Bronchial epithelial cell (primary cell): Measurements from ENCODE around the gene ETFA. TPM values are rescaled to one million over a fixed set of nuclear protein-coding genes. Genes with fewer than 3 reads are reported as not detected.

Source experiments
- DNase-seq: peaks from one replicate; pipeline ENCODE4 v3.0.0-alpha.2; 2010; ENCODE audit warnings: low read depth
- FAIRE-seq: peaks from 2 replicates; lab custom pipeline; 2011; peaks lifted over from hg19 to GRCh38; lab: Jason Lieb, UNC
- H3K27me3 ChIP-seq: 2 replicates; pipeline ENCODE4 v1.5.1; 2011; ENCODE audit warnings: low read length; ENCODE audit not compliant: control insufficient read depth, insufficient read depth
- H3K36me3 ChIP-seq: 2 replicates; pipeline ENCODE4 v1.5.1; 2011; ENCODE audit warnings: low read length; ENCODE audit not compliant: control insufficient read depth, insufficient read depth
- H3K4me3 ChIP-seq: 2 replicates; pipeline ENCODE4 v1.5.1; 2011; ENCODE audit warnings: mild to moderate bottlenecking, low read depth, low read length, control low read depth
- CTCF ChIP-seq: IDR thresholded peaks from 2 replicates; pipeline ENCODE4 v1.5.1; 2011; ENCODE audit warnings: mild to moderate bottlenecking, moderate library complexity, low read length, control low read depth, inconsistent platforms; ENCODE audit not compliant: insufficient read depth, severe bottlenecking
- total RNA-seq: library from RNA; depleted of rRNA; stranded (reverse); fragments of >200 nt; gene quantifications from 2 replicates; pipeline ENCODE4 v1.2.1, GENCODE V29; 2014

The ETFA gene
- total RNA-seq, 1 donor from 2014 or later, result 223 TPM

- no peak for DNase-seq
- H3K27me3 ChIP-seq, result peaks cover 65% of the 10 kb centered on the region
These were observed 27.4 kb upstream of the ETFA start for GRCh38 chr15:76338486-76339304.

DNA sequence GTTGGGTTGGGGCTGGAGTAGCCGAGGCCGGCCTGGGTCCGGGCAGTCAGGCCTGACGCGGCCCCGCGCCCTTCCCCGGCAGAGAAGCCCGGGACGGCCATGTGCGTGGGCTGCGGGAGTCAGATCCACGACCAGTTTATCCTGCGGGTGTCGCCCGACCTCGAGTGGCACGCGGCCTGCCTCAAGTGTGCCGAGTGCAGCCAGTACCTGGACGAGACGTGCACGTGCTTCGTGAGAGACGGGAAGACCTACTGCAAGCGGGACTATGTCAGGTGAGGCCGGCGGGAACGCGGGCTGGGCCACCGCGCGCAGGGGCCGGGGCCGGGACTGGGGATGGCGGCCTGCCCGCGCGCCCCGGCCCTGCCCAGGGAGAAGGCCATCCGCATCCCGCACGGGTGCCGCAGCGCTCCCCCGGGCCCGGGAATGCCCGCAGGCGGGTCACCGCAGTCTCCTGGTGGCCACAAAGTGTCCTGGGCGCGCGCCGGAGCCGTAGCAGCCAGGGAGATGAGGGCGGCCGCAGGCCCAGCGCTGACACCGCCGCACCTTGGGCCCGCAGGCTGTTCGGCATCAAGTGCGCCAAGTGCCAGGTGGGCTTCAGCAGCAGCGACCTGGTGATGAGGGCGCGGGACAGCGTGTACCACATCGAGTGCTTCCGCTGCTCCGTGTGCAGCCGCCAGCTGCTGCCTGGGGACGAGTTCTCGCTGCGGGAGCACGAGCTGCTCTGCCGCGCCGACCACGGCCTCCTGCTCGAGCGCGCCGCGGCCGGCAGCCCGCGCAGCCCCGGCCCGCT, 26.6 kb upstream of the ETFA start:
- Histone ChIP-seq H3K4me3 (no peak overlapping the region), H3K27me3 (peaks cover 59% of the 10 kb centered on the region), H3K36me3 (no peaks in the 10 kb centered on the region)
- no peak for DNase-seq
- no peak for FAIRE-seq
- no peak for TF ChIP-seq CTCF

More at GRCh38 chr15:76338486-76339304, 27.4 kb upstream of the ETFA start:
- no peak for FAIRE-seq
- Histone ChIP-seq H3K36me3 (no peaks in the 10 kb centered on the region), H3K4me3 (no peak overlapping the region)
- no peak for TF ChIP-seq CTCF

DNA sequence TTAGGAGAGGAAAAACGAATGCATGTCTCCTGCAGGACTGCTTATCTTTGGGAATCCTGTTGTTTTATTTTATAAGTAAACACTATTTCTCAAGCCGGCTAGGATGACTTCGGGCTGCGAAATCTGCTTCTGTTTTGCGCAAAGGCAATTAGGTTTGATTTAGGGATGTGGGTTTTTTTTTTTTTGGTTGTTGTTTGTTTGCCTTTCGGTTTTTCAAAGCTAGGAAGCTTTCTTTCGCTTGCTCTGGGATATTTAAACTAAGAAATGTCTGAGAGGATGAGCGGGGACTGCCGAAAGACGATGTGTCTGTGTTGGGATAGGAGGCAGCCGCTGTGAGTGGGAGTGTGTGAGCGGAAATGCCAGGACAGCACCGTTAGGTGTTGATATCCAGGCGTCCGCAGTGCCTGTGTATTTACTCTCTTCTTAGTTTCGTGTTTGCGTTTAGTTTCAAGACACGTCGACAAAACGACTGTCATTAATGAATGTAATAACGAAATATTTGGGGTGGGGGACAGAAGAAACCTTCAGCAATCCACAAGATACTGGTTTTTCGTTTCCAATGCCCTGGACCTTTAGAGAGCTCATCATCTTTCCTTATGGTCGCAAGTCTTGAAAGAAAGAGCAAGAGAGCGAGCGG, 25.9 kb upstream of the ETFA start:
- FAIRE-seq (no peak), DNase-seq (no peak)
- no peak for TF ChIP-seq CTCF
- H3K36me3 ChIP-seq, result no peaks in the 10 kb centered on the region
- no peak overlapping the region for H3K4me3 ChIP-seq
- peaks cover 57% of the 10 kb centered on the region for H3K27me3 ChIP-seq

- FAIRE-seq (no peak), DNase-seq (peak; percentile 44)
- TF ChIP-seq CTCF, result no peak
- Histone ChIP-seq H3K36me3 (no peaks in the 10 kb centered on the region), H3K27me3 (peaks cover 53% of the 10 kb centered on the region), H3K4me3 (peak within 1 kb of the TSS; percentile 28)
These were observed 25.2 kb upstream of the ETFA start, which contains the start of gene ISL2 for GRCh38 chr15:76336254-76337058. TSS of gene ISL2 (plus strand) at chr15:76336773. CDS start at chr15:76336884, 111 bp downstream.
